ENCODE data around the gene MEX3B.

MEX3B gene

DNA sequence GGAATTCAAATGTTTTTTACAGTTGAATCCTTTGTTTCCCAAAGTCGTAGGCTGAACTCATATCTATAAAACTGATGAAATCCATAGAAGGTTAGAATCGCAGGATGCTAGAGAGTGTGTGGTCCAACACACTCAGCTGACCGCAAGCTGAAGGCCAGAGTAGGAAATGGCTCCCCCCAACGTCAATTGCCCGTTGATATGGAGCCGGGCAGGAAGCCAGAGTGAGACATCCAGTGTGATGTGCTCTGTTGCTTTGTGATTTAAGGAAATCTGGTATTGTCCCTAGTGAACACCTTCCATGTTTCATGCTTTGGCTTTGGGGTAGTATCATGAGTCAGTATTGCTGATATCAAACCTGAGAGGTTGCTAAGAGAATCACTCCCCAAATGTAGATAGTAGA, 5.8 kb upstream of the MEX3B start:
- Histone ChIP-seq H3K27ac (no peak overlapping the region), H3K27me3 (no peaks in the 10 kb centered on the region), H3K9ac (no peak overlapping the region), H3K9me3 (no peaks in the 10 kb centered on the region), H3K36me3 (no peaks in the 10 kb centered on the region), H3K4me3 (no peak overlapping the region), H4K20me1 (no peaks in the 10 kb centered on the region), H3K4me1 (peaks cover 13% of the 10 kb centered on the region), H3K4me2 (no peak overlapping the region)
- TF ChIP-seq Cebpa-rat (IDR thresholded peaks at IDR 0.05) = no peak

DNA sequence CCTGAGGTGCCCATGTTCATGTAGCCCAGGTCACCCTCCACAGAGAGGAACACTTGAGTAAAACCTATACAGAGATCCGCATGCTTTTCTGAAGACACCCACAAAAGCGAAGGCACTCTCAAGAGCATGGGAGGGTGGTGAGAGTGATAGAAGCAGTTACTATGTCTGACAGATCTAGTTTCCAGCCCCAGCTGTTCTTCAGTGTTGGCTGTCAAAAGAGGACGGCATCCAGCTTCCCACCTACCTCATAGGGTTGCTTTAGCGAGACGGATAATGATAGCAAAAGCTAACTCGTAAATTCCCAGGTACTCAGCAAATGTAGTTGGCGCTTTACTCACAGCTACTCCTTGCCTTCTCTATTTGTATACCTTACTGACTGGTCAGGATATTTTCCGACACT, 3.0 kb upstream of the MEX3B start:
- H3K27me3 ChIP-seq = no peaks in the 10 kb centered on the region
- no peaks in the 10 kb centered on the region for H3K9me3 ChIP-seq
- no peak for TF ChIP-seq Cebpa-rat (IDR thresholded peaks at IDR 0.05)
- H3K4me2 ChIP-seq = no peak overlapping the region
- H3K4me3 ChIP-seq = no peak overlapping the region
- peaks cover 11% of the 10 kb centered on the region for H4K20me1 ChIP-seq
- H3K27ac ChIP-seq = no peak overlapping the region
- H3K36me3 ChIP-seq = peaks cover 5% of the 10 kb centered on the region
- H3K9ac ChIP-seq = no peak overlapping the region
- H3K4me1 ChIP-seq = peaks cover 19% of the 10 kb centered on the region

DNA sequence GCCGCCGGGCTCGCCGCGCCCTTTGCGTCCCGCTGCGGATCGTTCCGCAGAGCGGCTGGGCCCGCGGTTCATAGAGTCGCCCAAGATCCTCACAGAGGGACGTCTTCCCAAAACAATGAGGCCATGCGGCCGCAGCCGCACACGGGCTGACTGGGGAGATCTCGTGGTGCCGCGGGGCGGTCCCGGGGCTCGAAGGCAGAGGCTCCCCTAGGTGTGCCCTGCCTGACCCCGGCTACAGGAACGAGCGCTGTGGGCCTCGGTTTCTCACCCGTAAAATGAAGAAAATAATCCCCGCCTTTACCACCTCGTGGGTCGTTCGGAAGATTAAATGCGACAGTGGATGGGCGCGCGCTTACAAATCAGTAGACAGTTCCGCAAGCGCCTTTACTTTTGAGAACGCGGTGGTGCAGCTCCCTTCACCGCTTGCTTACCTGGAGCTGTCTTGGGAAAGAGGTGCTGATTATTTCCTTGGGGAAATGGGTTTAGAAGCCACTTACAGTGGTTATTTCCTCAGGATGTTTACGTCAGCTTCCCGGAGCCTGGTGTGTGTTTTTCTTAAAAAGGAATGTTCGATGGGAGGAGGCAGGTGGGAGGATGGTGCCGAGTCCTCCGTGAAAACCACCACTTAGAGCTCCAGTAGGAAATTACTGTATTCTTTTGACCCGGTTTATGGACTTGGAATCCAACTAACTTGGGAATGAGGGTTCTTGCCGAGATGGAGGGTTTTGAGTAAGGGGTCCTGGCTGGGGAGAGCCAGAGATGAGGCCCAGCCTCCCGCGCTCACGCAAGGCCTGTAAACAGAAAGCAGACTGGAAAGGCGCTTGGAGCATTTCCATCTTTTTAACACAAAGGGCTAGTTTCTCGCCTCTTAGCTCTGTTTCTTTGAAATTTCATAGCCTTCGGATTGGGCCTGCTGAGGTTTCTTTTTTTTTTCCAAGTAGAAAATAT, 1.9 kb upstream of the MEX3B start:
- H3K9ac ChIP-seq = peak overlapping the region; percentile 90
- TF ChIP-seq Cebpa-rat (IDR thresholded peaks at IDR 0.05) = no peak

GRCh38 chr15:82046666-82047452, 1.0 kb upstream of the MEX3B start:
- H3K9ac ChIP-seq = peak overlapping the region; percentile 97
- peaks cover 31% of the 10 kb centered on the region for H4K20me1 ChIP-seq
- H3K27ac ChIP-seq = peak overlapping the region; percentile 98
- peaks cover 39% of the 10 kb centered on the region for H3K4me1 ChIP-seq
- no peaks in the 10 kb centered on the region for H3K9me3 ChIP-seq
- H3K4me2 ChIP-seq = peak overlapping the region; percentile 83
- peaks cover 19% of the 10 kb centered on the region for H3K36me3 ChIP-seq
- no peak for TF ChIP-seq Cebpa-rat (IDR thresholded peaks at IDR 0.05)
- no peaks in the 10 kb centered on the region for H3K27me3 ChIP-seq
- peak overlapping the region; percentile 83 for H3K4me3 ChIP-seq

More for the DNA sequence above, 1.9 kb upstream of the MEX3B start:
- no peaks in the 10 kb centered on the region for H3K27me3 ChIP-seq
- no peaks in the 10 kb centered on the region for H3K9me3 ChIP-seq
- H4K20me1 ChIP-seq = peaks cover 22% of the 10 kb centered on the region
- peaks cover 30% of the 10 kb centered on the region for H3K4me1 ChIP-seq
- peaks cover 15% of the 10 kb centered on the region for H3K36me3 ChIP-seq
- peak overlapping the region; percentile 83 for H3K4me3 ChIP-seq
- peak overlapping the region; percentile 88 for H3K27ac ChIP-seq
- H3K4me2 ChIP-seq = peak overlapping the region; percentile 83

- TF ChIP-seq Cebpa-rat (IDR thresholded peaks at IDR 0.05) = no peak
- Histone ChIP-seq H3K4me1 (peaks cover 49% of the 10 kb centered on the region), H4K20me1 (peaks cover 46% of the 10 kb centered on the region), H3K4me3 (peak overlapping the region; percentile 98), H3K9me3 (no peaks in the 10 kb centered on the region), H3K9ac (peak overlapping the region; percentile 96), H3K27ac (peak overlapping the region; percentile 94), H3K4me2 (peak overlapping the region; percentile 86), H3K27me3 (no peaks in the 10 kb centered on the region), H3K36me3 (peaks cover 19% of the 10 kb centered on the region)
Observed at GRCh38 chr15:82045179-82045891, 483 bp downstream of the MEX3B start.

- Histone ChIP-seq H3K9me3 (no peaks in the 10 kb centered on the region), H3K9ac (peak overlapping the region; percentile 96), H3K27me3 (no peaks in the 10 kb centered on the region), H3K4me2 (peak overlapping the region; percentile 86), H3K4me1 (peaks cover 50% of the 10 kb centered on the region), H3K27ac (peak overlapping the region; percentile 94), H4K20me1 (peaks cover 54% of the 10 kb centered on the region), H3K4me3 (peak overlapping the region; percentile 98), H3K36me3 (peaks cover 22% of the 10 kb centered on the region)
- no peak for TF ChIP-seq Cebpa-rat (IDR thresholded peaks at IDR 0.05)
Observed at GRCh38 chr15:82044373-82045178, 1.2 kb downstream of the MEX3B start.

DNA sequence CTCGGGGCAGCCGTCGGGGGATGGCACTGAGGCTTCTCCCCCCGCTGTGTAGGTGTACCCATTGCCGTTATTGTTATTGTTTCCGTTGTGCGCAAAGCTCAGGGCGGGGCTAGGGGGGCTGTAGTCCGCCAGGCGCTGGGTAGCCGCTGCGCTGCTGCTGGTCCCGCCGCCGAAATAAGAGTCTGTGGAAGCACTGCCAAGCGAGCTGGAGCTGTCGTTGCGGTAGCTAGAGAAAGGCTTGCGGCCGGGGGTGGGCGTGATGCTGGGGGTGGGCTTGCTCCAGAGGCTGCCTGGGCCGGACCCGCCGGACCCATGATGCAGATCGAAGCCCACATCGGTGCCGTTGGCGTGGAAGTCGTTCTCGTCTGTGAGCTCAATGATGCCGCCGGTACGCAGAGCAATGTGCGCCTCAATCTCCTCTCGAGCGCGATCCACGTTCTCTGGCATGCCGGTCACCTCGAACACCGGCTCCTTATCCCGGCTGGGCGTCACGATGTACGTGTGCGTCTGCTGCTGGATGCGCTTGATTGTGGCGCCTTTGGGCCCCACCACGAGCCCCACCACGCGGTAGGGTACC, 1.9 kb downstream of the MEX3B start:
- no peak for TF ChIP-seq Cebpa-rat (IDR thresholded peaks at IDR 0.05)
- Histone ChIP-seq H3K4me1 (peaks cover 50% of the 10 kb centered on the region), H3K27me3 (no peaks in the 10 kb centered on the region), H3K9me3 (no peaks in the 10 kb centered on the region), H3K4me2 (peak overlapping the region; percentile 86), H3K4me3 (peak overlapping the region; percentile 98), H4K20me1 (peaks cover 59% of the 10 kb centered on the region), H3K27ac (peak overlapping the region; percentile 94), H3K9ac (peak overlapping the region; percentile 96), H3K36me3 (peaks cover 25% of the 10 kb centered on the region)

DNA sequence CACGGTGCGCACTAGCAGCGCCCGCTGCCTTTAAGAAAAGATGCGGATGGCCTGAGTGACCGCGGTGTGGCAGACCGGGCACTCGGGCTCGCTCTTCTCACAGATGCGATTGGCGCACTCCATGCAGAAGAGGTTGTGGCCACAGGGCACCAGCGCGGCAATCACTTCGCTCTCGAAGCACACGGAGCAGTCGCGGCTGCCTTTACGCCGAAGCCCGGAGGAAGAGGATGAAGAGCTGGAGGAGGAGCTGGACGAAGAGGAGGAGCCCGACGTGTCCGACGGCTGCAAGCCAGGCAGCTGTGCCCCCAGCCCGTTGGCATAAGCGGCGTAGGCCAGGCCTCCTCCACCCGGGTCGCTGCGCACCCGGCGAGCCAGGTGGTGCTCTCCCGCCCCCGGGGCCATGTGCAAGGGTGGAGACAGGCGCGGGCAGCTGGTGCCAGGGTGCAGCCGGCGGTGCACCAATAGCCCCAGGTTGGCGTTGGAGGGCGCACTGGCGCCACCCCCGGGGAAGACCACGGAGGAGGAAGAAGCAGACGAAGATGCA, 2.6 kb downstream of the MEX3B start:
- Histone ChIP-seq H3K36me3 (peaks cover 25% of the 10 kb centered on the region), H3K27me3 (no peaks in the 10 kb centered on the region), H3K4me2 (peak overlapping the region; percentile 86), H3K4me1 (peaks cover 48% of the 10 kb centered on the region), H3K4me3 (peak overlapping the region; percentile 98), H4K20me1 (peaks cover 59% of the 10 kb centered on the region), H3K9ac (no peak overlapping the region; the same call in 1 of the 2 replicates), H3K9me3 (no peaks in the 10 kb centered on the region), H3K27ac (no peak overlapping the region)
- TF ChIP-seq Cebpa-rat (IDR thresholded peaks at IDR 0.05) = no peak
